A549 (cell line): Measurements from ENCODE around the gene FLRT3.

Experiments
- BHLHE40 ChIP-seq: IDR thresholded peaks from 2 replicates; pipeline ENCODE4 v1.6.1; 2012; ENCODE audit warnings: low read depth, low read length, inconsistent platforms
- MAFK ChIP-seq: fragments of 450-650 bp; IDR thresholded peaks from 2 replicates; pipeline ENCODE4 v1.6.1; 2014; ENCODE audit not compliant: partially characterized antibody
- POLR2A ChIP-seq: IDR thresholded peaks from 2 replicates; pipeline ENCODE4 v1.6.1; 2012; ENCODE audit warnings: mild to moderate bottlenecking, low read length
- RAD21 ChIP-seq, 2 experiments: fragments of >200 bp in 1 of 2; sonication (Bioruptor Twin) in 1 of 2; formaldehyde crosslinking in 1 of 2; IDR thresholded peaks in 1 of 2; conservative IDR thresholded peaks in 1 of 2; 2 replicates in 1 of 2; 3 replicates in 1 of 2; pipeline ENCODE4 v1.6.1; 2012 to 2018; ENCODE audit warnings: inconsistent platforms in 1 of 2

DNA sequence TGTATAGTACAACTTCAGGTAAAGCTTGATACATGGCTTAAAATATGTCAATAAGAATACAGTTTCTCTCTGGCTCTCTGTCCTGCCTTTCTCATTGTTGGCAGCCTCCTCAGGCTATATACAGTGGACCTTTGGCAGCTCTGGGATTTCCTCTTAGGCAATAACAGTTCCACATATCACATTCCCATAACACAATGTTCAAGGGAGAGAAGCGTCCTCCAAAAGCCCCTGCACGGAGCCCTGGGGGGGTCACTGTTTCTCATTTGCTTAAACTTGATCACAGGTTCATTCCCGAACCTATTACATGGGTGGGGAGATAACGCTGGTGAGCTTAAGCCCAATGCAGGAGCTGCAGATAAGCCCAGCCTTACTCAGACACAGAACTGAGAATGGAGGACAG lies 4.4 kb upstream of the FLRT3 start:
- TF ChIP-seq RAD21 (conservative IDR thresholded peaks at IDR 0.05 in 1 of 2, IDR thresholded peaks at IDR 0.05 in 1 of 2) = no peak
- no peak for TF ChIP-seq POLR2A
- TF ChIP-seq BHLHE40 = no peak
- TF ChIP-seq MAFK = no peak
